Measurements from ENCODE around the gene MKI67.

The MKI67 gene

DNA sequence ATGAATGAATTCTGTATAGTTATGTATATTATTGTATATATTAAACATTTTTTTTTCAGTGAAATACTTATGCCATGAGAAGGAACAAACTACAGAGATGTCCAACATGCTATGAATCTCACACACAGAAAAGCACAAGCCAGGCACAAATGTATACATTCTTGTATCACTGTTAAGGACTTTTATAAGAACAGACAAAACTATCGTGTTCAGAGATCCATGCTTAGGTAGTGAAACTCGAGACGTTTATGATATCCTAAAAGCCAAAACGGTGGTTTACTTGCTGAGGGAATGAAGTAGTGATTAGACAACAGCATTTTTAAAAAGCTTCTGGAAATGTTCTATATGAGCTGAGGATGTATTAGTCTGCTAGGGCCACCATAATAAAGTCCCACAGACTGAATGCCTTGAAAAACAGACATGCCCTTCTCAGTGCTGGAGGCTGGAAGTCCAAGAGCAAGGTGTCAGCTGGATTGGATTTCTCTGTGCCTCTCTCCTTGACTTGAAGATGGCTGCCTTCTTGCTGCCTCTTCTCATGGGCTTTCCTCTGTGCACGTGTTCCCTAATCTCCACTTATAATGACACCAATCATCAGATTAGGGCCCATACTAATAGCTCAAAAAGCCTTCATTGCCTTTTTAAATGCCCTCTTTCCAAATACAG, 4.3 kb downstream of the MKI67 start:
- no peak for DNase-seq (ENCODE audit: low read depth in 2 of 2)
- TF ChIP-seq, protein P1, sequence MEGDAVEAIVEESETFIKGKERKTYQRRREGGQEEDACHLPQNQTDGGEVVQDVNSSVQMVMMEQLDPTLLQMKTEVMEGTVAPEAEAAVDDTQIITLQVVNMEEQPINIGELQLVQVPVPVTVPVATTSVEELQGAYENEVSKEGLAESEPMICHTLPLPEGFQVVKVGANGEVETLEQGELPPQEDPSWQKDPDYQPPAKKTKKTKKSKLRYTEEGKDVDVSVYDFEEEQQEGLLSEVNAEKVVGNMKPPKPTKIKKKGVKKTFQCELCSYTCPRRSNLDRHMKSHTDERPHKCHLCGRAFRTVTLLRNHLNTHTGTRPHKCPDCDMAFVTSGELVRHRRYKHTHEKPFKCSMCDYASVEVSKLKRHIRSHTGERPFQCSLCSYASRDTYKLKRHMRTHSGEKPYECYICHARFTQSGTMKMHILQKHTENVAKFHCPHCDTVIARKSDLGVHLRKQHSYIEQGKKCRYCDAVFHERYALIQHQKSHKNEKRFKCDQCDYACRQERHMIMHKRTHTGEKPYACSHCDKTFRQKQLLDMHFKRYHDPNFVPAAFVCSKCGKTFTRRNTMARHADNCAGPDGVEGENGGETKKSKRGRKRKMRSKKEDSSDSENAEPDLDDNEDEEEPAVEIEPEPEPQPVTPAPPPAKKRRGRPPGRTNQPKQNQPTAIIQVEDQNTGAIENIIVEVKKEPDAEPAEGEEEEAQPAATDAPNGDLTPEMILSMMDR (IDR thresholded peaks at IDR 0.05; ENCODE audit: low read depth, low read length), result no peak
- no peak overlapping the region for H3K4me3 ChIP-seq (replicated peaks in 1 of 2; ENCODE audit: low read depth in 2 of 2, low read length in 2 of 2)

GRCh38 chr10:128116851-128117615, 9.2 kb downstream of the MKI67 start:
- peak in 1 of 2 donors; percentile 52 for DNase-seq (ENCODE audit: low read depth in 2 of 2)
- no peak overlapping the region for H3K4me3 ChIP-seq (replicated peaks in 1 of 2; ENCODE audit: low read depth in 2 of 2, low read length in 2 of 2)
- TF ChIP-seq, protein P1 (IDR thresholded peaks at IDR 0.05; ENCODE audit: low read depth, low read length), result peak; percentile 10

DNA sequence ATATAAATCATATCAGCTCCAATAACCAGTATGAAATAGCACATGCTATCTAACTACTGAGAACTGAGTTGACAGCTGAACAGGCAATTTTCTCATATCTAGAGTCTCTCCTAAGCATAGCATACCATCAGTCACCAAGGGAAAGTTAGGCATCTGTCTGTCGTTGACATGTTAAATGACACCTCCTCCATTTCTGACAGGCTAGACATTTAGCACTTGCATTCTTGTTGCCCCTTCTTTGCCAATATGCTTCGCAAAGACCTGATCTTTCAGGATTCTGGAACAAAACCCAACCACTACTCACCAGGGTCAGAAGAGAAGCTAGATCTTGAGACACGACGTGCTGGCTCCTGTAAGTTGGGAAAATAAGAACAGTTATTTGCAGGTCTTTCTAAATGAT, 10.0 kb downstream of the MKI67 start:
- no peak for DNase-seq (ENCODE audit: low read depth in 2 of 2)
- H3K4me3 ChIP-seq (replicated peaks in 1 of 2; ENCODE audit: low read depth in 2 of 2, low read length in 2 of 2), result no peak overlapping the region
- TF ChIP-seq, protein P1 (IDR thresholded peaks at IDR 0.05; ENCODE audit: low read depth, low read length), result no peak

- no peak for DNase-seq (ENCODE audit: low read depth in 2 of 2)
- H3K4me3 ChIP-seq (replicated peaks in 1 of 2; ENCODE audit: low read depth in 2 of 2, low read length in 2 of 2), result no peak overlapping the region
- TF ChIP-seq, protein P1 (IDR thresholded peaks at IDR 0.05; ENCODE audit: low read depth, low read length), result no peak
These were observed 10.9 kb downstream of the MKI67 start for GRCh38 chr10:128115356-128115755.

DNA sequence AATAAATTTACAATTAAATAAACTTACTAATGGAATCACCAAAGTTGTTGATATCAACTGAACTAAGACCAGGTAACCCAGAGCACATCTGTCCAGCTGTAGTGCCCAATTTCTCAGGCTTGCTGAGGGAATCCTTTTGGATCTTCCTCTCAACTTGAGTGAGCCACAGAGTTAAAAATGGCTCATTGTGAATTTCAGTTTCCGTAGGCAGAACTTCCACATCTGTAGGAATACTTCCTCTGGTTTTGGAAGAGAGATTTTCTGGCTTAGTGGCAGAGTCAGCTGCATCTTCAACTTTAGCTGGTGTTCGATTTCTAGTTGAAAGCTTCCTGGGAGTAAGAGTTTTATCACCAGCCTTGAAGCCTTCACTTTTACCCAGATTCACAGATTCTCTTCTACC, 11.3 kb downstream of the MKI67 start:
- no peak overlapping the region for H3K4me3 ChIP-seq (replicated peaks in 1 of 2; ENCODE audit: low read depth in 2 of 2, low read length in 2 of 2)
- no peak for DNase-seq (ENCODE audit: low read depth in 2 of 2)
- TF ChIP-seq, protein P1 (IDR thresholded peaks at IDR 0.05; ENCODE audit: low read depth, low read length), result no peak

DNA sequence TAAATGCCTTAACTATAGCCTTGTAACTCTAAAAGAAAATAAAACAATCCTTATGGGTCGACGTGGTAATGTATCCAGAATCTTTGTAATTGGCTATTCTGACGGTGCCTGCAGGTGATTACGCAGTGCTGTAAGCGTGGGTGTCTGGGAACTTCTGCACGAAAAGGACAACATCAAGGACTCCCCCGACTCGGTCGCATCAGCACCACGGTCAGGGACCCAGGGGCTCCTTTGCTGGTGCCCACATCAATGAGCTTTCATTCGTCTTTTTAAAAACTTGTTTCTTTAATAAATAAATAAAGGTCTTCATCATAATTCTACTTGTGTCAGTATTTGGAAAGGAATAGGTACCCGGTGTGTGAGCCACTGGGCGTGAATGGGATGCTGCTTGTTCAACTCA, 13.2 kb downstream of the MKI67 start:
- DNase-seq (ENCODE audit: low read depth in 2 of 2), result no peak
- H3K4me3 ChIP-seq (replicated peaks in 1 of 2; ENCODE audit: low read depth in 2 of 2, low read length in 2 of 2), result no peak overlapping the region
- TF ChIP-seq, protein P1 (IDR thresholded peaks at IDR 0.05; ENCODE audit: low read depth, low read length), result no peak

Data from cardiac fibroblast (primary cell).